ENCODE data around the gene KDM3B. TPM values are rescaled to one million over a fixed set of nuclear protein-coding genes. Genes with fewer than 3 reads are reported as not detected.
A peak's percentile ranks its signal among the peaks of the same experiment; 100 is the strongest.
"Not testable (repeated sequence)": the region's sequence is repeated elsewhere in the genome, so short reads cannot be mapped to it uniquely, and the experiment has no call there.

The KDM3B gene
- total RNA-seq, 1 experiment from 2014 or later = 56.3 TPM

DNA sequence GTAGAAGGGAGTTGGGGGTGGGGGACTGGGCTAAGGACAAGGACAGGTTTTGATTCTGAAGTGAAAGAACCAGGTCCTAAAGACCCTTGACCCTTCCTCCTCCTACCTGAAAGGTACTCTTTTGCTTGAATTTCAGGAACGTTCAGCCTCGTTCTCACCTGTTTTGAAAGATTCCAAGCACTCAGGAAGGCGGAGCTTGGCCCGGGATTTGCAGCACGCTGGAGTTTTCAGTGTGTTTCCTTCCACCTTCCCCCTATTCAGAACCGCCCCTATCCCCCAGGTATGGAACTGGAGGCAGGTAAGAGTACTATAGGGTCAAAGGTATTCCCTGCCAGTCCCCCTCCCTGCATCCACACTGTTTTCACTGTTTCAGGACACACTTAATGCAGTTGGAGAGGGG lies 119.9 kb downstream of the KDM3B start:
- H3K9ac ChIP-seq (ENCODE audit: low read length) = no peak overlapping the region
- H3K4me3 ChIP-seq (ENCODE audit: low read length) = no peak overlapping the region
- H3K9me3 ChIP-seq (ENCODE audit: low read length) = no peaks in the 10 kb centered on the region
- H3K4me2 ChIP-seq (ENCODE audit: low read depth, low read length, poor library complexity, severe bottlenecking) = no peak overlapping the region
- H4K20me1 ChIP-seq (ENCODE audit: insufficient read depth, low read depth, low read length) = no peaks in the 10 kb centered on the region; the same call in 1 of the 2 replicates
- no peak for DNase-seq
- peaks cover 11% of the 10 kb centered on the region for H3K4me1 ChIP-seq (ENCODE audit: low read length)
- H2AFZ ChIP-seq (ENCODE audit: low read length) = no peak overlapping the region
- H3K36me3 ChIP-seq (ENCODE audit: insufficient read depth, low read length) = no peaks in the 10 kb centered on the region
- no peaks in the 10 kb centered on the region for H3K9me2 ChIP-seq (replicated peaks; ENCODE audit: insufficient read depth, low read length)
- no peak overlapping the region for H3K27ac ChIP-seq (ENCODE audit: low read length)
- H3K79me2 ChIP-seq (ENCODE audit: low read length) = no peaks in the 10 kb centered on the region
- H3K27me3 ChIP-seq (ENCODE audit: low read length) = no peaks in the 10 kb centered on the region

DNA sequence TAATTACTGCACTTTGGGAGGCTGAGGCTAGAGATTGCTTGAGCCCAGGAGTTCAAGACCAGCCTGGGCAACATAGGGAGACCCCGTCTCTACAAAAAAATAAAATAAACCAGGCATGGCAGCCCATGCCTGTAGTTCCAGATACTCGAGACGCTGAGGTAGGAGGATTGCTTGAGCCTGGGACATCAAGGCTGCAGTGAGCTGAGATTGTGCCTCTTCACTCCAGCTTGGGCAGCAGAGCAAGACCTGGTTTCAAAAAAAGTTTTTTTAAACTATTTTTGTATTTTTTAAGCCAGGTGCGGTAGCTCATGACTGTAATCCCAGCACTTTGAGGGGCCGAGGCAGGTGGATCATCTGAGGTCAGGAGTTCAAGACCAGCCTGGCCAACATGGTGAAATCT lies 120.7 kb downstream of the KDM3B start:
- not testable (repeated sequence) for H3K79me2 ChIP-seq (ENCODE audit: low read length); DNase-seq; H3K4me3 ChIP-seq (ENCODE audit: low read length); H3K9me3 ChIP-seq (ENCODE audit: low read length); H3K27ac ChIP-seq (ENCODE audit: low read length); H2AFZ ChIP-seq (ENCODE audit: low read length); H3K36me3 ChIP-seq (ENCODE audit: insufficient read depth, low read length); H3K27me3 ChIP-seq (ENCODE audit: low read length); H4K20me1 ChIP-seq (ENCODE audit: insufficient read depth, low read depth, low read length); H3K4me2 ChIP-seq (ENCODE audit: low read depth, low read length, poor library complexity, severe bottlenecking); H3K9ac ChIP-seq (ENCODE audit: low read length); H3K9me2 ChIP-seq (replicated peaks; ENCODE audit: insufficient read depth, low read length)
- peaks cover 11% of the 10 kb centered on the region for H3K4me1 ChIP-seq (ENCODE audit: low read length)

DNA sequence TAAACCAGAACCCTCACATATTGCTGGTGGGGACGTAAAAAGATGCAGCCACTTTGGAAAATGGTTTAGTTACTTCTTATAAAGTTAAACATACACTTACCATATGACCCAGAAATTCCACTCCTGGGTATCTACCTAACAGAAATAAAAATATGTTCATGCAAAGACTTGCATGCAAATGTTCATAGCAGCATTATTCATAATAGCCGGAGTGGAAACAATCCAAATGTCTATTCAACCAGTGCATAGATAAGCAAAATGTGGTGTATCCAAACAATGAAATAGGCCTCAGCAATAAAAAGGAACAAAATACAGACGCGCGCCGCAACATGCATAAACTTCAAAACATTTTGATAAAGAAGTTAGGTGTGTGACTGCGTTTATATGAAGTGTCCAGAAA lies 124.4 kb downstream of the KDM3B start:
- Histone ChIP-seq H3K27me3 (ENCODE audit: low read length) (no peaks in the 10 kb centered on the region), H3K4me1 (ENCODE audit: low read length) (peaks cover 11% of the 10 kb centered on the region), H3K4me2 (ENCODE audit: low read depth, low read length, poor library complexity, severe bottlenecking) (peak overlapping the region; percentile 12), H3K9me2 (replicated peaks; ENCODE audit: insufficient read depth, low read length) (no peaks in the 10 kb centered on the region), H3K27ac (ENCODE audit: low read length) (no peak overlapping the region), H3K36me3 (ENCODE audit: insufficient read depth, low read length) (no peaks in the 10 kb centered on the region), H3K79me2 (ENCODE audit: low read length) (no peaks in the 10 kb centered on the region), H3K9me3 (ENCODE audit: low read length) (no peaks in the 10 kb centered on the region), H3K9ac (ENCODE audit: low read length) (no peak overlapping the region), H4K20me1 (ENCODE audit: insufficient read depth, low read depth, low read length) (no peaks in the 10 kb centered on the region), H3K4me3 (ENCODE audit: low read length) (no peak overlapping the region), H2AFZ (ENCODE audit: low read length) (no peak overlapping the region)
- DNase-seq = no peak

DNA sequence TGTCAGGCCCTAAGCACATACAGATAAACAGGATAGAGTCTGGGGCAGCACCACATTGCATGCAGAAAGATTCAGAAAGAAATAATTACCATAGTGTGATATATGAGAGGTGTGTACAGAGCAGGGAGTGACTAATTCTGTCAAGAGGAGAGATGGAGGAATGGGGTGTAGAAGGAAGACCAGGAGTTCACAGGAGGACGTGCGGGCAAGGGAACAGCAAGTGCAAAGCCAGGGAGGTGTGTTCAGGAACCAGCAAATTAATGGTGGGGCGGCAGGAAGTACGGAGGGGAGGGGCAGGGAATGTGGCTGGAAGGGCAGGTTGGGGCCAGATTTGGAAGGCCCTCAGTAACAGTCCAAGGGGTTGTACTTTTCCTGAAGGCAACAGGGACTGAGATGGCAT lies 130.2 kb downstream of the KDM3B start:
- Histone ChIP-seq H3K4me2 (ENCODE audit: low read depth, low read length, poor library complexity, severe bottlenecking) (no peak overlapping the region), H3K27me3 (ENCODE audit: low read length) (no peaks in the 10 kb centered on the region), H3K4me3 (ENCODE audit: low read length) (no peak overlapping the region), H3K79me2 (ENCODE audit: low read length) (no peaks in the 10 kb centered on the region), H3K9ac (ENCODE audit: low read length) (no peak overlapping the region), H4K20me1 (ENCODE audit: insufficient read depth, low read depth, low read length) (no peaks in the 10 kb centered on the region), H3K36me3 (ENCODE audit: insufficient read depth, low read length) (no peaks in the 10 kb centered on the region), H3K27ac (ENCODE audit: low read length) (no peak overlapping the region), H3K9me2 (replicated peaks; ENCODE audit: insufficient read depth, low read length) (no peaks in the 10 kb centered on the region), H3K4me1 (ENCODE audit: low read length) (no peaks in the 10 kb centered on the region), H3K9me3 (ENCODE audit: low read length) (no peaks in the 10 kb centered on the region), H2AFZ (ENCODE audit: low read length) (no peak overlapping the region)
- no peak for DNase-seq

Small RNAs within 50 kb of the gene (small RNA-seq; reads per million reads assigned to genes)
- not detected for gene AC113403.1

Other genes starting within 250 kb of the KDM3B start
- 1.3 and 2.0 TPM in 2 replicates for gene NME5, start 213.3 kb upstream of the KDM3B start, total RNA-seq (2014; rRNA removed; shearing (Covaris generic); ENCODE audit: low replicate concordance)
- 44.9 and 51.9 TPM in 2 replicates for gene BRD8, start 174.1 kb upstream of the KDM3B start, total RNA-seq (2014; rRNA removed; shearing (Covaris generic); ENCODE audit: low replicate concordance)
- gene KIF20A, start 173.6 kb upstream of the KDM3B start, total RNA-seq (2014; rRNA removed; shearing (Covaris generic); ENCODE audit: low replicate concordance) = 16.9 and 26.5 TPM in 2 replicates
- 16.6 and 24.0 TPM in 2 replicates for gene CDC23, start 139.4 kb upstream of the KDM3B start, total RNA-seq (2014; rRNA removed; shearing (Covaris generic); ENCODE audit: low replicate concordance)
- 0.37 TPM in 1 of 2 replicates, not detected in the other for gene GFRA3, start 78.1 kb upstream of the KDM3B start, total RNA-seq (2014; rRNA removed; shearing (Covaris generic); ENCODE audit: low replicate concordance)
- gene CDC25C, start 20.9 kb upstream of the KDM3B start, total RNA-seq (2014; rRNA removed; shearing (Covaris generic); ENCODE audit: low replicate concordance) = 6.1 and 11.1 TPM in 2 replicates
- gene FAM53C, start 14.4 kb upstream of the KDM3B start, total RNA-seq (2014; rRNA removed; shearing (Covaris generic); ENCODE audit: low replicate concordance) = 48.2 and 62.8 TPM in 2 replicates
- 1.8 and 3.1 TPM in 2 replicates for gene REEP2, start 86.4 kb downstream of the KDM3B start, total RNA-seq (2014; rRNA removed; shearing (Covaris generic); ENCODE audit: low replicate concordance)
- 0.61 and 1.7 TPM in 2 replicates for gene EGR1, start 112.8 kb downstream of the KDM3B start, total RNA-seq (2014; rRNA removed; shearing (Covaris generic); ENCODE audit: low replicate concordance)
- gene ETF1, start 190.6 kb downstream of the KDM3B start, total RNA-seq (2014; rRNA removed; shearing (Covaris generic); ENCODE audit: low replicate concordance) = 52.1 and 100 TPM in 2 replicates
- 269 and 293 TPM in 2 replicates for gene HSPA9, start 222.7 kb downstream of the KDM3B start, total RNA-seq (2014; rRNA removed; shearing (Covaris generic); ENCODE audit: low replicate concordance)

Measured in Karpas-422 (cell line).